OCI-LY3 (cell line): Measurements from ENCODE around the gene PLCB1.

Experiments
- EZH2phosphoT487 ChIP-seq: fragments of 200-600 bp; shearing (Covaris generic); IDR thresholded peaks from 2 replicates; pipeline ENCODE4 v1.6.1; 2018; ENCODE audit warnings: antibody characterized with exemption, mixed run types, low read depth
- TF ChIP-seq, protein P1 (sequence below): fragments of 200-600, 300-600 bp; sonication (generic); IDR thresholded peaks from 2 replicates; pipeline ENCODE4 v1.5.1; 2014; ENCODE audit warnings: antibody characterized with exemption, low read length, low read depth

DNA sequence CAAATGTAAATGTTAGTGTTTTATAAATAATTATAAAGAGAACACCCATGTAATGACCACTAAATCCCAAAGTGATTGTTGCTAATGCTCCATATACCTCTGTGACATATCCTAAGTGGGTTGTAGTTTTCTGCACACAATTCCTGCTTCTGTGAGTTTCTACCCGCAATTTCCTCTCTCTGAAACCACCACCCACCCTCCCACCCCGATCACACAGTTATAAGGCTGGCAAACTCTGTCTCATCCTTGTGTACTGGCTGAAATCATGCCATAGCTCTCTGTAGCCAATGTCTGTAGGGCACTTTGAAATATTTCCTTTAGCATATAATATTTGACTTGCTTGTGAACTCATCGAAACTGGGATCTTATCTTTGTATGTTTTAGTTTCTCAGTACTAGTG, 236.6 kb downstream of the PLCB1 start:
- TF ChIP-seq, protein P1, sequence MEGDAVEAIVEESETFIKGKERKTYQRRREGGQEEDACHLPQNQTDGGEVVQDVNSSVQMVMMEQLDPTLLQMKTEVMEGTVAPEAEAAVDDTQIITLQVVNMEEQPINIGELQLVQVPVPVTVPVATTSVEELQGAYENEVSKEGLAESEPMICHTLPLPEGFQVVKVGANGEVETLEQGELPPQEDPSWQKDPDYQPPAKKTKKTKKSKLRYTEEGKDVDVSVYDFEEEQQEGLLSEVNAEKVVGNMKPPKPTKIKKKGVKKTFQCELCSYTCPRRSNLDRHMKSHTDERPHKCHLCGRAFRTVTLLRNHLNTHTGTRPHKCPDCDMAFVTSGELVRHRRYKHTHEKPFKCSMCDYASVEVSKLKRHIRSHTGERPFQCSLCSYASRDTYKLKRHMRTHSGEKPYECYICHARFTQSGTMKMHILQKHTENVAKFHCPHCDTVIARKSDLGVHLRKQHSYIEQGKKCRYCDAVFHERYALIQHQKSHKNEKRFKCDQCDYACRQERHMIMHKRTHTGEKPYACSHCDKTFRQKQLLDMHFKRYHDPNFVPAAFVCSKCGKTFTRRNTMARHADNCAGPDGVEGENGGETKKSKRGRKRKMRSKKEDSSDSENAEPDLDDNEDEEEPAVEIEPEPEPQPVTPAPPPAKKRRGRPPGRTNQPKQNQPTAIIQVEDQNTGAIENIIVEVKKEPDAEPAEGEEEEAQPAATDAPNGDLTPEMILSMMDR, result no peak
- TF ChIP-seq EZH2phosphoT487, result no peak
